GM12873 (cell line): ENCODE measurements around the gene ACSL5.

Experiments
- CTCF ChIP-seq: IDR thresholded peaks from 2 replicates; pipeline ENCODE4 v1.5.1; 2012; ENCODE audit warnings: low read depth, mild to moderate bottlenecking, moderate library complexity, low read length, control low read depth; ENCODE audit not compliant: insufficient read depth; ENCODE audit errors: missing control alignments

Gene ACSL5

GRCh38 chr10:112370424-112370819 lies 3.5 kb upstream of the ACSL5 start:
- TF ChIP-seq CTCF, result no peak

GRCh38 chr10:112374724-112375541 lies 1.0 kb downstream of the ACSL5 start:
- no peak for TF ChIP-seq CTCF

GRCh38 chr10:112375721-112376395 lies 1.9 kb downstream of the ACSL5 start:
- no peak for TF ChIP-seq CTCF

GRCh38 chr10:112376396-112376790 lies 2.5 kb downstream of the ACSL5 start:
- no peak for TF ChIP-seq CTCF

GRCh38 chr10:112379635-112380296 lies 5.8 kb downstream of the ACSL5 start:
- no peak for TF ChIP-seq CTCF

GRCh38 chr10:112382515-112383235 lies 8.8 kb downstream of the ACSL5 start:
- no peak for TF ChIP-seq CTCF
